ENCODE results near the gene NUPR1.
"Not testable (repeated sequence)": the region's sequence is repeated elsewhere in the genome, so short reads cannot be mapped to it uniquely, and the experiment has no call there.

- not testable (repeated sequence) for TF ChIP-seq CTCF (IDR thresholded peaks at IDR 0.05; ENCODE audit: low read length); EZH2 (optimal IDR thresholded peaks at IDR 0.05; ENCODE audit: low read depth, low read length)
These were observed 7.2 kb upstream of the NUPR1 start for GRCh38 chr16:28545964-28546363.

Measured in MM.1S (cell line).